Fibroblast of pulmonary artery (primary cell): ENCODE results near the gene ADAMTS13.
"Not testable (repeated sequence)": the region's sequence is repeated elsewhere in the genome, so short reads cannot be mapped to it uniquely, and the experiment has no call there.

ENCODE experiments used
- DNase-seq: peaks from one replicate; pipeline ENCODE4 v3.0.0-alpha.2; 2010; ENCODE audit warnings: low read depth
- H3K4me3 ChIP-seq: replicated peaks from 2 replicates; pipeline ENCODE4 v1.5.1; 2011; ENCODE audit warnings: low read depth, mild to moderate bottlenecking, control low read depth, low read length, moderate library complexity
- CTCF ChIP-seq: IDR thresholded peaks from 2 replicates; pipeline ENCODE4 v1.5.1; 2011; ENCODE audit warnings: mild to moderate bottlenecking, control low read depth, low read length, inconsistent platforms; ENCODE audit errors: missing control alignments

ADAMTS13 gene

GRCh38 chr9:133443248-133443647 lies 21.1 kb downstream of the ADAMTS13 start:
- no peak for TF ChIP-seq CTCF
- no peak overlapping the region for H3K4me3 ChIP-seq
- DNase-seq, result no peak

GRCh38 chr9:133443982-133444381 lies 21.8 kb downstream of the ADAMTS13 start:
- no peak overlapping the region for H3K4me3 ChIP-seq
- no peak for TF ChIP-seq CTCF

GRCh38 chr9:133445293-133445969 lies 23.3 kb downstream of the ADAMTS13 start:
- no peak for TF ChIP-seq CTCF
- H3K4me3 ChIP-seq, result no peak overlapping the region
- no peak for DNase-seq

More at GRCh38 chr9:133443982-133444381, 21.8 kb downstream of the ADAMTS13 start:
- no peak for DNase-seq

DNA sequence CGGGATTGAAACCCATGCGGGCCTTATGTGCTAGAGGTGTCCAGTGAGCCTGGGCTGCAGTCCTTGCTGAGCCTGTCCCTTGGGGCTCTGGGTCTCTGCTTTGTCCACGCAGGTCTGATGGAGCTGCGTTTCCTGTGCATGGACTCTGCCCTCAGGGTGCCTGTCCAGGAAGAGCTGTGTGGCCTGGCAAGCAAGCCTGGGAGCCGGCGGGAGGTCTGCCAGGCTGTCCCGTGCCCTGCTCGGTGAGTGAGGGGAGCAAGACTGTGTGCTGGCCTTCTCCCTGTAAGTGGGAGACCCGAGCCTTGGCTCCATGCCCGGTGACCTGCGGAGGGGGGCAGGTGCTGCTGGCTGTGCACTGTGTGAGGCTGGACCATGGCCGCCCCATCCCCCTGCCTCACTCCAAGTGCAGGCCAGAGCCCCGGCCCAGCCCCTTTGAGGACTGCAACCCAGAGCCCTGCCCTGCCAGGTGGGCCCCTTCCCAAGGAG lies 26.4 kb downstream of the ADAMTS13 start:
- TF ChIP-seq CTCF, result no peak
- no peak for DNase-seq

GRCh38 chr9:133449760-133450159 lies 27.6 kb downstream of the ADAMTS13 start:
- no peak for TF ChIP-seq CTCF
- H3K4me3 ChIP-seq, result no peak overlapping the region
- no peak for DNase-seq

More for the DNA sequence above, 26.4 kb downstream of the ADAMTS13 start:
- no peak overlapping the region for H3K4me3 ChIP-seq

DNA sequence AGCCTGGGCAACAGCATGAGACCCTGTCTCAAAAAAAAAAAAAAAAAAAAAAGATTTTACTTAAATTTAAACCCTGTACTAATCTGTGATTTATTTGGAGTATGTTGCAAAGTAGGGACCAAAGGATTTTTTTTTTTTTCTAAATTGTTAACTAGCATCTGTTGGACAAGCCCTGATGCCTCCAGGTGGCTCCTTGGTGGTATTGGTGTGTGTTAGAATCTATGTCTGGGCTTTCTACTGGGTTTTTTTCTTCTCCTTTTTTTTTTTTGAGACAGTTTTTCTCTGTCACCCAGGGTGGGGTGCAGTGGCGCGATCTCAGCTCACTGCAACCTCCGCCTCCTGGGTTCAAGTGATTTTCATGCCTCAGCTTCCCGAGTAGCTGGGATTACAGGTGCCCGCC lies 29.7 kb downstream of the ADAMTS13 start:
- H3K4me3 ChIP-seq, DNase-seq: not testable (repeated sequence)

GRCh38 chr9:133452562-133452961 lies 30.4 kb downstream of the ADAMTS13 start:
- TF ChIP-seq CTCF, result no peak
- no peak overlapping the region for H3K4me3 ChIP-seq

More at GRCh38 chr9:133452562-133452961, 30.4 kb downstream of the ADAMTS13 start:
- no peak for DNase-seq
